PC-9 (cell line): Measurements from ENCODE around the gene VPS4A.

Experiments
- EZH2 ChIP-seq: fragments of 200-600 bp; sonication (generic); IDR thresholded peaks from 2 replicates; pipeline ENCODE4 v1.8.0; 2017; ENCODE audit warnings: antibody characterized with exemption, low read depth
- TF ChIP-seq, protein P1 (sequence below): fragments of 200-600 bp; sonication (generic); conservative IDR thresholded peaks from 2 replicates; pipeline ENCODE4 v1.6.1; 2017; ENCODE audit warnings: mixed run types, antibody characterized with exemption, mild to moderate bottlenecking, moderate library complexity

DNA sequence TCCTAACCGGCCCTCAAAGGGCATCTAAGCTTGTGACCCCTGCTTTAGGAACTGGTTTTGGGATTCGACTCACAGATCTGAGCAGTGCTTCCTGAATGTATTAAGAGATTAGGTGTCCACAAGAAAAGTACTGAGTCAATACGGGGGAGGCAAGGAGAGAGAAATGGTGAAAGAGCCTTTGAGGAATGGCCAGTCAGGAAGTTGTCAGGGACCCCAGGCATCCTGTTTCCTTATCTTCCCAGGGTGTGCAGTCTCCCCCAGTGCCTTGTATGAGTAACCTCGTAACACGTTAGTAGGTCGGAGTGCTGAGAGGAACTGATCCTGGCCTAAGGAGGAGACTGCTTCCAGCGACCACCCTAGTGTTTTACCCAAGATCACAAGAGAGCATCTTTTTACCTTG is 56.8 kb downstream of the VPS4A start:
- TF ChIP-seq, protein P1, sequence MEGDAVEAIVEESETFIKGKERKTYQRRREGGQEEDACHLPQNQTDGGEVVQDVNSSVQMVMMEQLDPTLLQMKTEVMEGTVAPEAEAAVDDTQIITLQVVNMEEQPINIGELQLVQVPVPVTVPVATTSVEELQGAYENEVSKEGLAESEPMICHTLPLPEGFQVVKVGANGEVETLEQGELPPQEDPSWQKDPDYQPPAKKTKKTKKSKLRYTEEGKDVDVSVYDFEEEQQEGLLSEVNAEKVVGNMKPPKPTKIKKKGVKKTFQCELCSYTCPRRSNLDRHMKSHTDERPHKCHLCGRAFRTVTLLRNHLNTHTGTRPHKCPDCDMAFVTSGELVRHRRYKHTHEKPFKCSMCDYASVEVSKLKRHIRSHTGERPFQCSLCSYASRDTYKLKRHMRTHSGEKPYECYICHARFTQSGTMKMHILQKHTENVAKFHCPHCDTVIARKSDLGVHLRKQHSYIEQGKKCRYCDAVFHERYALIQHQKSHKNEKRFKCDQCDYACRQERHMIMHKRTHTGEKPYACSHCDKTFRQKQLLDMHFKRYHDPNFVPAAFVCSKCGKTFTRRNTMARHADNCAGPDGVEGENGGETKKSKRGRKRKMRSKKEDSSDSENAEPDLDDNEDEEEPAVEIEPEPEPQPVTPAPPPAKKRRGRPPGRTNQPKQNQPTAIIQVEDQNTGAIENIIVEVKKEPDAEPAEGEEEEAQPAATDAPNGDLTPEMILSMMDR, result no peak
- TF ChIP-seq EZH2, result no peak
